ENCODE measurements around the gene LAMTOR4. TPM values are rescaled to one million over a fixed set of nuclear protein-coding genes. Genes with fewer than 3 reads are reported as not detected.

LAMTOR4 gene
- total and polyA plus RNA-seq, 2 of the 13 experiments (the other 11 are each of a cell fraction or from before 2014, with no cell fraction given), result 115 to 118 TPM

GRCh38 chr7:100126931-100127865 is 21.5 kb upstream of the LAMTOR4 start, which contains the start of gene MBLAC1 (continued):
- TF ChIP-seq FOXO4 (CRISPR knock-in tag; conservative IDR thresholded peaks at IDR 0.05) (no peak), ZNF292 (CRISPR knock-in tag; IDR thresholded peaks at IDR 0.05; ENCODE audit: borderline replicate concordance, low read depth) (0 out of 2 replicates have a peak, but pooled peaks have one; percentile 34), ARID2 (CRISPR knock-in tag; IDR thresholded peaks at IDR 0.05; ENCODE audit: borderline replicate concordance) (peak; percentile 78; the same call in 1 of the 2 replicates), CREBL2 (CRISPR knock-in tag; IDR thresholded peaks at IDR 0.05; ENCODE audit: borderline replicate concordance) (0 out of 2 replicates have a peak, but pooled peaks have one; percentile 56), ARNT2 (CRISPR knock-in tag; IDR thresholded peaks at IDR 0.05; ENCODE audit: low read depth) (0 out of 2 replicates have a peak, but pooled peaks have one; percentile 27), ZSCAN29 (CRISPR knock-in tag; conservative IDR thresholded peaks at IDR 0.05) (no peak), PHF5A (CRISPR knock-in tag; IDR thresholded peaks at IDR 0.05; ENCODE audit: low read depth, unreplicated experiment) (peak; percentile 10), ZNF605 (CRISPR knock-in tag; IDR thresholded peaks at IDR 0.05) (no peak), NR2F6 (IDR thresholded peaks at IDR 0.05) (0 out of 2 replicates have a peak, but pooled peaks have one; percentile 9), NR2F6 (CRISPR knock-in tag; IDR thresholded peaks at IDR 0.05) (no peak), SMAD3 (CRISPR knock-in tag; IDR thresholded peaks at IDR 0.05) (no peak), SP4 (CRISPR knock-in tag; IDR thresholded peaks at IDR 0.05) (peak; percentile 52), NFATC3 (CRISPR knock-in tag; IDR thresholded peaks at IDR 0.05) (0 out of 2 replicates have a peak, but pooled peaks have one; percentile 47), E2F2 (CRISPR knock-in tag; IDR thresholded peaks at IDR 0.05; ENCODE audit: borderline replicate concordance) (0 out of 2 replicates have a peak, but pooled peaks have one; percentile 48), SNAPC5 (CRISPR knock-in tag; IDR thresholded peaks at IDR 0.05; ENCODE audit: borderline replicate concordance) (peak; percentile 63; the same call in 1 of the 2 replicates), TBP (CRISPR knock-in tag; IDR thresholded peaks at IDR 0.05) (peak; percentile 42; the same call in 1 of the 2 replicates), ZNF160 (CRISPR knock-in tag; IDR thresholded peaks at IDR 0.05) (peak; percentile 42; the same call in 1 of the 2 replicates), ZNF143 (CRISPR knock-in tag; IDR thresholded peaks at IDR 0.05) (0 out of 2 replicates have a peak, but pooled peaks have one; percentile 12), SOX5 (CRISPR knock-in tag; IDR thresholded peaks at IDR 0.05; ENCODE audit: borderline replicate concordance) (no peak), ZNF276 (CRISPR knock-in tag; IDR thresholded peaks at IDR 0.05; ENCODE audit: low read depth) (0 out of 2 replicates have a peak, but pooled peaks have one; percentile 52), MTF1 (CRISPR knock-in tag; IDR thresholded peaks at IDR 0.05) (0 out of 2 replicates have a peak, but pooled peaks have one; percentile 9), SP5 (CRISPR knock-in tag; IDR thresholded peaks at IDR 0.05; ENCODE audit: borderline replicate concordance, low read depth) (no peak), ZNF274 (CRISPR knock-in tag; IDR thresholded peaks at IDR 0.05) (no peak), KMT2B (CRISPR knock-in tag; IDR thresholded peaks at IDR 0.05) (peak; percentile 80), ZNF644 (CRISPR knock-in tag; IDR thresholded peaks at IDR 0.05; ENCODE audit: low read depth) (no peak), KLF9 (CRISPR knock-in tag; IDR thresholded peaks at IDR 0.05; ENCODE audit: low read depth) (no peak)
